ENCODE data around the gene DUSP8.

GRCh38 chr11:1604711-1605110 lies 32.6 kb upstream of the DUSP8 start:
- no peak for TF ChIP-seq CTCF (IDR thresholded peaks at IDR 0.05)
- no peak for TF ChIP-seq POLR2AphosphoS5 (IDR thresholded peaks at IDR 0.05; ENCODE audit: low read depth, low read length)
- TF ChIP-seq GATA2 (CRISPR knock-in tag; IDR thresholded peaks at IDR 0.05) = no peak
- no peak for TF ChIP-seq MAX (IDR thresholded peaks at IDR 0.05; ENCODE audit: low read depth)
- TF ChIP-seq REST (IDR thresholded peaks at IDR 0.05; ENCODE audit: low read depth, low read length) = no peak
